CD4-positive, alpha-beta T cell treated with Interleukin-6 for 4 hours (primary cell): ENCODE data around the gene GAREM2.

ENCODE experiments used
- DNase-seq: peaks from one replicate; pipeline ENCODE4 v3.0.0-alpha.2; 2020; ENCODE audit warnings: mixed read lengths

GAREM2 gene

GRCh38 chr2:26170795-26171194 lies 2.1 kb upstream of the GAREM2 start:
- DNase-seq = no peak

- DNase-seq = no peak
These were observed 558 bp upstream of the GAREM2 start for GRCh38 chr2:26172189-26172870.

GRCh38 chr2:26173776-26174482 lies 1.0 kb downstream of the GAREM2 start:
- no peak for DNase-seq

GRCh38 chr2:26174691-26175465 lies 2.0 kb downstream of the GAREM2 start:
- DNase-seq = no peak

- DNase-seq = no peak
These were observed 2.8 kb downstream of the GAREM2 start for GRCh38 chr2:26175466-26176278.

GRCh38 chr2:26176279-26176615 lies 3.4 kb downstream of the GAREM2 start:
- no peak for DNase-seq

GRCh38 chr2:26177122-26177521 lies 4.2 kb downstream of the GAREM2 start:
- DNase-seq = no peak

- DNase-seq = no peak
These were observed 5.4 kb downstream of the GAREM2 start for GRCh38 chr2:26178246-26178645.

- DNase-seq = peak; percentile 53
These were observed 6.0 kb downstream of the GAREM2 start for GRCh38 chr2:26178746-26179436.

GRCh38 chr2:26179446-26179913 lies 6.6 kb downstream of the GAREM2 start:
- DNase-seq = no peak

GRCh38 chr2:26182441-26182840 lies 9.6 kb downstream of the GAREM2 start:
- no peak for DNase-seq

GRCh38 chr2:26182887-26183630 lies 10.2 kb downstream of the GAREM2 start:
- DNase-seq = no peak

- DNase-seq = no peak
These were observed 11.2 kb downstream of the GAREM2 start for GRCh38 chr2:26184121-26184520.

GRCh38 chr2:26184555-26185303 lies 11.8 kb downstream of the GAREM2 start:
- peak; percentile 91 for DNase-seq

- no peak for DNase-seq
These were observed 12.5 kb downstream of the GAREM2 start for GRCh38 chr2:26185304-26185928.

GRCh38 chr2:26185954-26186770 lies 13.3 kb downstream of the GAREM2 start:
- no peak for DNase-seq

- DNase-seq = no peak
These were observed 14.2 kb downstream of the GAREM2 start for GRCh38 chr2:26187114-26187513.

GRCh38 chr2:26187537-26188104 lies 14.7 kb downstream of the GAREM2 start:
- DNase-seq = no peak

- DNase-seq = no peak
These were observed 16.2 kb downstream of the GAREM2 start for GRCh38 chr2:26189123-26189522.
